Retina (tissue), 1 donor: Measurements from ENCODE around the gene ECHDC1.
"Not testable (repeated sequence)": the region's sequence is repeated elsewhere in the genome, so short reads cannot be mapped to it uniquely, and the experiment has no call there.

ENCODE experiments used
- DNase-seq: peaks from one replicate; pipeline ENCODE4 v3.0.0-alpha.2; 2016

The ECHDC1 gene

DNA sequence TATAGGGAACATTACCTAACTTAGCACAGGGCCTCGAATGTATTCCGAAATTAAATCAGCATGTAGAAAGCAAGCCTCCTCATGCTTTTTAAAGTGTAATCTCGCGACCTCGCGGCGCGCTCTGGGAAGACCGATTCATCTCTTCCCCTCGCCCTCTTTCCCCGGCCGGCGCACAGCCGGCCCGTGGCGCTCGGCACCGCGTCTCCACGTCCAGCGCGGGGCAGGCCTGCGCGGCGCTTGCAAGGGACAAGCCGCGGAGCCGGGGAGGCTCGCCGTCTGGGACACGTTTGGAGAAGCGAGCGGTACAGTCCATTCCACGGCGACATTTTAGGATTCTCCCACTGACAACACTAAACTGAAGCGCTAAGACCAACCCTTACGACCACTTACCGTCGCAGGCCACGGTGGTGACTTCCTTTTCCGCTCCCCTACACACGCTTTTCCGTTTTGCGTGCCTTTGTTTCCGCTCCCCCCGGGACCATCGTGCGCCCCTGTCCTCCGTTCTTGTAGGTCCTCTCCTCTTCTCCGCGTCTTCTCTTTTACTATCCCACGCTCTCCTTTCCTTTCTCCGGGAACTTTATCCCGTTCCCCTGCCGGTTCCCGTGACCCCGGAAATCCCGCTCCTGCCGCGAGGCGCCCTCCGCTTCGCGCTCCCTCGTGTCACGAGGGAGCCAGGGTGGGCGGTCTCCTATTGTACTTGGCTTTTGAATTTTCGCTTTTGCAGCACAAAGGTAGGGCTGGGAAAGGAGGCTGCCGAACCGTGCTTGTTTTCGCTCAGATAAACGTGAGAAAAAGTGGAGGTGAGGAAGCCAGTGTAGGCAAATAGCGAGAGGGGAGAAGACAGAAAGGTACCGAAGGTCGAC is at the start of gene ECHDC1:
Gene ECHDC1 (minus strand): TSS at position 664 of the 863 bp plus-strand sequence. CDS start 12,581 bp downstream, outside the sequence.
- peak; percentile 90 for DNase-seq

GRCh38 chr6:127392301-127392700 is 48.9 kb upstream of the ECHDC1 start:
- DNase-seq: no peak

GRCh38 chr6:127391094-127391953 is 47.9 kb upstream of the ECHDC1 start:
- DNase-seq: no peak

DNA sequence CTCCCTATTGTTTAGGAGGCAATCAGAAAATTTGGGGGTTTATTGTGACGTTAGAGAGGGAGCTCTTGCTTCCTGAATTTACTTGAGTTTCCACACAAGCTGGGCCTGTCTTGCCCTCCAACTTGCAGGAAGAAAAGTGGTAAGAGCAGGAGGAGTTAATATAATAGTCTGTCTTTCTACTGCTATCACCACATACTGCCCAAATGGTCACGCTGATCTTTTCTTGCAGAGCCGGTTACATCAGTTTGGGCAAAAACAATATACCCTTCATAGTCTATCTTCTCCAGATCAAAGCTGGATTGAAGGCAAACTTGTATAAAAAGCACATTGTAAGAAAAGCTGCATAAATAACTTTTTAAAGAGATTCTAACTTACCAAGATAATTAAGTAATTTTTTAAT is 46.3 kb upstream of the ECHDC1 start:
- no peak for DNase-seq

- no peak for DNase-seq
Observed at GRCh38 chr6:127385668-127386430, 42.4 kb upstream of the ECHDC1 start.

- DNase-seq: not testable (repeated sequence)
Observed at GRCh38 chr6:127384848-127385247, 41.4 kb upstream of the ECHDC1 start.

DNA sequence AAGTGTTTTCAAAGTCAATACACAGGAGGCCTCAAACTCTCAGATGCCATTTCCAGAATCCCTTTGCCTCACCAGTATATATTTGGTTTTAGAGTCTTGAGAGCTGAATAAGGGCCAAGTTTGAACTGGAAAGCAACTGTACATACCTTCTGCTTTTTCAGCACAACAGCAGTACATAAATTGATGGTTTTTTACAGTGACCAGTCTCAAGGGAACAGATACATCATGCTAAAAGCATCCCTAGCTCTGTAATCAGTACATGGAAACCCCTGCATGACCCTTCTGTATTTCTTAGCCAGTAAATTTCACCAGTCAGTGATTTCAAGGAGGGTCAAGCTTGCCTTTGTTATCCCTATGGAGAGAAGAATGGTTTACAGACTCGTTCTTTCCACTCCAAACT is 40.6 kb upstream of the ECHDC1 start:
- DNase-seq: peak; percentile 29

DNA sequence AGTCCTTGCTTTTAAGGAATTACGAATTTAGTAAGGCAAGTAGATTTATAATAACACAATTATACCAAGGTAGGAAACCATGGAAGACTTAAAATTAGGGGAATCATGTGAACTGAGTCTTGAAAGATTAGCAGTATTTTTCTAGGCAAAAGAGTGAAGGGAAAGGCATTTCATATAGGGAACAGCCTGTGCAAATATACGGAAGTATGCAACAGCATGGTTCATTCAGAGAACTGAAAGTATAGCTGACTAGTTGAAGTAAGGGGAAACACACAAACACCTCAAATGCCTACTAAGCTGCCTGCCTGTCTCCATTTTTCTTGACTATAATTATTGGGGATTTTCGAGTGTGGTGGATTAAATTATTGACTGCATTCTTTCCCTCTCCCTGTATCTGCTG is 39.0 kb upstream of the ECHDC1 start:
- no peak for DNase-seq

GRCh38 chr6:127381384-127381783 is 38.0 kb upstream of the ECHDC1 start:
- DNase-seq: no peak

DNA sequence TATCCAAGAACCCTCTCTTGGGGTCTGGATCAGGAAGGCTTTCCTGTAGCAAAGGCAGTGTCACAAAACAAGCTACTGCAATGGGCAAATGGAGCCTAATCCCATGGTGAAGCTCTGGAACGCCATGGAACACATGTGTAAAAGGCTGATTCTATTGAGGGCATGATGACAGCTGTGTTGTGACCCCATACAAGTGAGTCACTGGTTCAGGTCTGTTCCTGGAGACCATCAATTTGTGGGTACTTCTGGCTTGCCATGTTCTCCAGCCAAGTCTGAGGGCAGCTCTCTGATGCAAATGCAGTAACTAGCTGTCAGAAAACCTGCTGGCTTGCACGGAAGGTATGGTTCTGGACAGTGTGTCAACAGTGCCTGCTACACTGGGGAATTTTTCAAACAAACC is 33.3 kb upstream of the ECHDC1 start:
- DNase-seq: no peak

DNA sequence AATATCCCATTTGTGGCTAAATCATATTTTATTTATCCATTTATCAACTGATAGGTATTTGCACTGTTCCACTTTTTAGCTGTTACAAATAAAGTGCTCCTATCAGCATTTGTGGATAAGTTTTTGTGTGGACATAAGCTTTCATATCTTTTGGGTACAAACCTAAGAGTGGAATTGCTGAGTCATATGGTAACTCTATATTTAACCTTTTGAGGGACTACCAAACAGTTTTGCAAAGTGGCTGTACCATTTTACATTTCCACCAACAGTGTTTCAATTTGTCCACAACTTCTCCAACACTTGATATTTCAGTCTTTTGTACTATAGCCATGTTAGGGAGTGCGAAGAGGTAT is 23.6 kb upstream of the ECHDC1 start:
- no peak for DNase-seq

- DNase-seq: no peak
Observed at GRCh38 chr6:127366282-127367022, 23.0 kb upstream of the ECHDC1 start.

- DNase-seq: no peak
Observed at GRCh38 chr6:127365874-127366273, 22.5 kb upstream of the ECHDC1 start.

DNA sequence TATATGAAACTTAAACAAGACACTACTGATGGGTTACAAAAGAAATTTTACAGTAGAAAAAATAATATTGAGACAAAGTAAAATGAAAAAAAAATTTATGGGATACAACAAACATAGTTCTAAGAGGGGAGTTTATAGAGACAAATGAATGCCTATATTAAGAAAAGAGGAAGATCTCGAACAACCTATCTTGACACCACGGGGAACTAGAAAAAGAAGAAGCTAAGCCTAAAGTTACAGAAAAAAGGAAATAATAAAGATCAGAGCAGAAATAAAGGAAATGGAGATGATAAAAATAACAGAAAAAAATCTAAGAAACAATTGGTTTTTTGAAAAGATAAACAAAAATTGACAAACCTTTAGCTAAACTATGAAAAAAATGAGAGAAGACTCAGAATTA is 9.1 kb upstream of the ECHDC1 start:
- DNase-seq: no peak

DNA sequence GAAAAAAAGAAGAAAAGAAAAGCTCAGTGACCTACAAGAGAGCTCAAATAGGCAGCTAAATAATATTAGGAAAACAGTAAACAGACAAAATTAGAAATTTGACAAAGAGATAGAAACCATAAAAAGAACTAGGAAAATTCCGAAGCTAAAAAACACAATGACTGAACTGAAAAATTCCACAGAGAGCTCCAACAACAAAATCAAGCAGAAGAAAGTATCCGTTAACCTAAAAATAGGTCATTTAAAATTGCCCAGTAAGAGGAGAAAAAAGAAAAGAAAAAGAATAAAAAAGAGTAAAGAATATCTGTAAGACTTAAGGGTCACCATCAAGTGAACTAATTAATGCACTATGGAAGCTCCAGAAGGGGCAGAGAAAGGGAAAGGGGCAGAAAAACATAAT is 6.6 kb upstream of the ECHDC1 start:
- no peak for DNase-seq

GRCh38 chr6:127348028-127348661 is 4.7 kb upstream of the ECHDC1 start:
- DNase-seq: no peak

- no peak for DNase-seq
Observed at GRCh38 chr6:127347178-127347577, 3.8 kb upstream of the ECHDC1 start.

DNA sequence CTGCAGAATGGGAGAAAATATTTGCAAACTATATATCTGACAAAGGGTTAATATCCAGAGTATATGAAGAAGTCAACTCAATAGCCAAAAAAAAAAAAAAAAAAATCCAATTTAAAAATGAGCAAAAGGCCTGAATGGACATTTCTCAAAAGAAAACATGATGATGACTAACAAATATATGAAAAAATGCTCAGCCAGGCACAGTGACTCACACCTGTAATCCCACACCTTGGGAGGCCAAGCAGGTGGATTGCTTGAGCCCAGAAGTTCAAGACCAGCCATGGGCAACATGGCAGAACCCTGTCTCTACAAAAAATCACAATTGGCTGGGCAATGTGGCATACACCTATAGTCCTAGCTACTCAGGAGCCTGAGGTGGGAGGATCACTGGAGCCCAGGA is 2.1 kb upstream of the ECHDC1 start:
- no peak for DNase-seq

DNA sequence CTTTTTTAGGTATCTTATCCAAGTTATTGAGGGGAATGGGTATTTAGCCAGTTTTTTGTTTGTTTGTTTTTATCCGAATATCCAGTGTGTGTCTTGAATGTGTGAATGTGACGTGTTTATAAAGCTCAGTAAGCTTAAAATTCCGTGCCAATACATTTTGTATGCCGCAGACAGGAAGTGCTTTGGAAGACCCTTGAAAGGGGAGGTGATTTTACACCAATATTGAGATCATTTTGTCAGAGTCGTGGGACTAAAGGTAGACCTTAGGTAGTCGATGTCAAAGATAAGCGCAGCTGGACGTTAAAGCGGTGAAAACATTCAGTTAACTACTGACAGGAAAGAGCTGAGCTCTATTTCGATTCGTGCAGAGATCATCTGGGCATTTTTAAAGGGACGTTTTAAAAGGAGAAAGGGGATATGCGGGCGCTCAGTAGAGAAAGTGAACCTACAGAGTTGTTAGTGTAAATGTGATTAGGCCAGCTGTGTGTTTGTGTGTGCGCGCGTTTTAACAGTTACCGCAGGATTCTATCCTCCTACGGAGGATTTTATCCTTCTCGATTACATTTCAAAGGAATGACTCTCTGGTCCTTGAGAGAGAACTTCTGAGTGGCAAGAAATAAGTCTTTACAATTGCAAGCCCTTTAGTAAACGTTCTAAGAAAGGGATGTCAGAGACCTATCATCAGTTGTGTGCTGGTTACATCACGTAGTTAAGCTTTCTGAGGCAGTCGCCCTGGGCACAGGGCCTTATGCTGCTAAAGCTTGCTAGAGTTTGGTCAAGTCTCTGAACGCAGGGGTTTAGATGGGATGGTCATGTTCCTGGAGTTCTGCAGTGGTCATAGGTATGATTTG is 625 bp upstream of the ECHDC1 start:
- DNase-seq: no peak

- DNase-seq: no peak
Observed at GRCh38 chr6:127342296-127342945, 988 bp downstream of the ECHDC1 start.
